Mucosa of rectum (tissue), 2 donors: ENCODE measurements around the gene TALDO1.
A peak's percentile ranks its signal among the peaks of the same experiment; 100 is the strongest.

ENCODE experiments used
- H3K27ac ChIP-seq, 2 donors: one replicate each; pipeline ENCODE4 v1.7.0; 2013; ENCODE audit warnings: inconsistent platforms in 2 of 2, low read depth in 2 of 2, low read length in 2 of 2
- H3K27me3 ChIP-seq, 2 donors: one replicate each; pipeline ENCODE4 v1.7.0; 2013; ENCODE audit warnings: low read length in 2 of 2; ENCODE audit not compliant: control insufficient read depth in 2 of 2, insufficient read depth in 2 of 2
- H3K36me3 ChIP-seq, 2 donors: one replicate each; pipeline ENCODE4 v1.7.0; 2013; ENCODE audit warnings: low read length in 2 of 2; ENCODE audit not compliant: control insufficient read depth in 2 of 2, insufficient read depth in 2 of 2
- H3K4me1 ChIP-seq, 2 donors: one replicate each; pipeline ENCODE4 v1.7.0; 2013; ENCODE audit warnings: low read length in 2 of 2, mild to moderate bottlenecking in 1 of 2; ENCODE audit not compliant: control insufficient read depth in 2 of 2, insufficient read depth in 2 of 2
- H3K4me3 ChIP-seq, 2 donors: one replicate each; pipeline ENCODE4 v1.7.0; 2013; ENCODE audit warnings: low read length in 2 of 2
- H3K9ac ChIP-seq, 2 donors: one replicate each; pipeline ENCODE4 v1.7.0; 2013; ENCODE audit warnings: low read length in 2 of 2, low read depth in 1 of 2, mild to moderate bottlenecking in 1 of 2
- H3K9me3 ChIP-seq, 2 donors: one replicate each; pipeline ENCODE4 v1.7.0; 2013; ENCODE audit warnings: low read length in 2 of 2; ENCODE audit not compliant: control insufficient read depth in 2 of 2
- donor health status: healthy.
- donor health status: Normal muscosa, but diverticular disease.

The TALDO1 gene

DNA sequence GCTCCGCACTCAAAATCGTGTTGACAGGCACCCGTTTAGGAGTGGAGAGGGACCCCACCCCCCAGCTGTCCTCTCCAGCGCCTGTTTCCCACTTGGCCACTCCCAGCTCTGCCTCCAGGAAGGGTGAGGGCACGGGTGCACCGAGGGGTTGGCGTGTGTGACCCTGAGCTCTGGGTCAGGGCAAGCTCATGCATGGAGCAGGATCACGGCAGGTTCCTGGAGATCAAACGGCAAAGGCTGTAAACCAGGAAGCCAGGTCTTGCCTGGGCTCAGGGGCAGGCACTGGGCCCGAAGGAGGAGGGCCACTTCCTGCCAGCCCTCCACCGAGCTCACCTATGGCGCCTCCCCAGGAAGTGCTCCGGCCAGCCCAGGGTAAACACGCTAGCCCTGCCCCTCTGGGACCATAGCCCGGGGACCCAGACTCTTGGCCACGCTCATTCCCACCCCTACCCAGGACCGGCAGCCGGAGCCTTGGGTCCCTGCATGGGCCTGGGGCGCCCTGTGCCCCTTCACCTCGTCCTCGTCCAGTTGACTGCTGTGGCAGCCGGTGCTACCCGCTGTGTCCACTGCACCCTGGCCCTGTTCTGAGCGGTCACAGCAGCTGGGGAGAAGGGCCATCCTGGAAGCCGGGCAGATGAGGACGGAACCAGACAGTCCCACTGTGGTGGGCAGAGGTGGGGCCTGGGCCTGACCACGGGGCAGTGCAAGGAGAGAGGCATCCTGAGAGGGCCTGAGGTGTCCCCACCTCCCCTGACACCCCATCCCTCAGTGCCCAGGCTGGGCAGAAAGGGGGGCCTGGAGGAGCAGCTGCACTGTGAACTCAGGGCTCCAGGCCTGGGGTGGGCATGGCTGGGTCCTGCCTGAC, 42.3 kb upstream of the TALDO1 start:
- H3K27ac ChIP-seq: peak overlapping the region; percentile 95 to 99
- peak overlapping the region; percentile 84 to 93 for H3K9ac ChIP-seq

DNA sequence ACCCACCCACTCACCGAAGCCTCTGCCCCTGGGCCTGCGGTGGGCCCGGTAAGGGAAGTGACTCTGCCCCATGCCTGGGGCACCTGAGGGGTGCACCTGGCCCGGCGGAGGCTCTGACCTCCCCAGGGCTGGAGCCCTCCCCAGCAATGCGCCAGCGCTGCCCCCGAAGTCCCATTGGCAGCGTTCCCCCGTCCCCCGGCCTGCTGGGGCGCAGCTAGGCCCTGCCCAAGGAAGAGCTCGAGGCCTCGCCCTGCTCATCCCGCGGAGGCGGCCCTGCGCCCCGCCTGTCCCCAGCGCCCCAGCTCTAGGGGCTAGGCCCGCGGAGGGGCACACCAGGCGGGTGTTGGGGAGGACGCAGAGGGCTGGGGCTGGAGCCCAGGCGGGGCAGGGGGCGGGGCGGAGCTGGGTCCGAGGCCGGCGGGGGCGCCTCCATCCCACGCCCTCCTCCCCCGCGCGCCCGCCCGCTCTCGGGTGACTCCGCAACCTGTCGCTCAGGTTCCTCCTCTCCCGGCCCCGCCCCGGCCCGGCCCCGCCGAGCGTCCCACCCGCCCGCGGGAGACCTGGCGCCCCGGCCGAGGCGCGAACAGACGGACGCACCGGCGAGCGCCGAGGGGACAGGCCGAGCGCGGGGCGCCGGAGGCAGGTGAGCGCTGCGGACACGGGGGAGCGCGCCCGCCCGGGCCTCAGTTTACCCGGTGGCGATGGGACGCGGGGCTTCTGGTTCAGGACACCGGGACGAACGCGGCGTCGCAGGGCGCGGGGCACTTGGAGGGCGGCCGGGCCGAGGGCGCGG, 41.4 kb upstream of the TALDO1 start, which contains the start of gene EPS8L2:
TSS of gene EPS8L2 (plus strand) at position 586 of the 793 bp plus-strand sequence. CDS start 3,177 bp downstream, outside the sequence.
- H3K27ac ChIP-seq: peak within 1 kb of the TSS; percentile 95 to 99
- H3K36me3 ChIP-seq: peaks cover 0 to 6% of the 10 kb centered on the region in 2 donors
- peak within 1 kb of the TSS; percentile 79 to 84 for H3K4me3 ChIP-seq
- H3K9ac ChIP-seq: peak within 1 kb of the TSS; percentile 84 to 97
- H3K27me3 ChIP-seq: peaks cover 0 to 5% of the 10 kb centered on the region in 2 donors
- peaks cover 58 to 73% of the 10 kb centered on the region in 2 donors for H3K4me1 ChIP-seq
- H3K9me3 ChIP-seq: no peaks in the 10 kb centered on the region

More for the DNA sequence above, 42.3 kb upstream of the TALDO1 start:
- peaks cover 0 to 11% of the 10 kb centered on the region in 2 donors for H3K36me3 ChIP-seq
- H3K9me3 ChIP-seq: no peaks in the 10 kb centered on the region
- peak overlapping the region; percentile 65 to 69 for H3K4me3 ChIP-seq
- peaks cover 0 to 4% of the 10 kb centered on the region in 2 donors for H3K27me3 ChIP-seq
- H3K4me1 ChIP-seq: peaks cover 52 to 64% of the 10 kb centered on the region in 2 donors

DNA sequence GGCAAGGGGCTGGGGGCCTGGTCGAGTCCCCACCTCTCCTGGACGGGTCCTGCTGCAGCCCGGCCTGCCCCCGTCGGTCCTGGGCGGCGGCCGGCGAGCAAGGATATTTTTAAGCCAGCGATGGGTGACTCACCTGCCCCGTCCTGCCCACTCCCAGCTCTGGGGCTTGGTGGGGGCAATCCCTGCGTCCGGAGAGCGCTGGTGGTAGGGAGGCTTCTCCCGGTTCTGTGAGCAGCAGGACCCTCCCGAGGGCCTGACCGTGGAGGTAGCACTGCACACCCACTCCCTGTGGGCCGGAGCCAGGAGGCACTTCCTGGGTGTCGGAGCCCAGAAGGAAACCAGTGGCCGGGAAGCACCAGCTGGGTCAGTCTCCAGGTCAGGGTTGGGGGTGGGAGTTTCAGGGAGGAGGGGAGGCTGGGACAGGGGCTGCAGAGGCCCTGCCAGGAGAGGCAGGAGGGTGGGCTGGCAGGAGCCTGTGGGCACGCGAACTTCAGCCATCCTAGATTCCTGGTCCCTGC, 40.8 kb upstream of the TALDO1 start:
- peak overlapping the region; percentile 95 to 99 for H3K27ac ChIP-seq
- H3K4me1 ChIP-seq: peaks cover 60 to 79% of the 10 kb centered on the region in 2 donors
- H3K27me3 ChIP-seq: peaks cover 0 to 5% of the 10 kb centered on the region in 2 donors
- peaks cover 0 to 4% of the 10 kb centered on the region in 2 donors for H3K36me3 ChIP-seq
- no peaks in the 10 kb centered on the region for H3K9me3 ChIP-seq
- peak overlapping the region; percentile 79 to 84 for H3K4me3 ChIP-seq
- peak overlapping the region; percentile 83 to 97 for H3K9ac ChIP-seq

DNA sequence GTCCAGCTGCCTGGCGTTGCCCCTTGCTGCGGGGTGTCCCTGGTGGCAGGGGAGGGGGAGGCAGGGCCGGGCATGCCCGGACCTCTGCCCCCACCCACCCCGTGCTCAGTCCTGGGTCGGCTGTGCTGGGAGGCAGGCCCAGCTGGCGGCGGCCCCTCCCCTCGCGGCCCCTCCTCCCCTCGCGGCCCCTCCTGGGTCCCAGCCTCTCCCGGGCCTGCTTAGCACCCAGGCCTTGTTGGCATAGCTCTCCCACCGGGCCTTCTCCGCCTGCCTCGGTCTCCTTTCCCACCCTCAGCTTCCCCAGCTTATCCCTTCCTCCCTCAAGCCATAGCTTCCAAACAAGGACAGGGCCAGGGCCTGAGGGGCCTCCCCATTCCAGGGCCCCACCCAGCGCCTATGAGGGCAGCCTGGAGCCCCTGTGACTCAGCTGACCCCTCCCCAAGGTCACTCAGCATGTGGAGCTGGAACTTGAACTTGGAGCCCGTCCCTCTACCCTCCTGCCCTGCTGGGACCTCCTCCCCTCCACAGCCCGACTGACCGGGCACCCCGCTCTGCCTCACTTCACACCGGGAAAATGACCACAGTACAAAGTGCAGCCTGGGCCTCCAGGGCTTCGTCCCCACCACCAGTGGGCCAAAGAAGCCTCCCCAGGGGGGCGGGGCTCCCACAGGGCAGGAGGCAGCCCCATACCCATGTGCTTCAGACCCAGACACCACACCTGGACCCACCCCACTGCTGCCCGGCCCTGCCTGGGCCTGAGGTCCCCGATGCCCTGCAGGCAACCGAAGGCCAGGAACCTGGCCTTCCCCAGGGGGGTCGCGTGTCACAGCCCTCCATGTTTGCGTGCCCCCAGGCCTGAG, 40.1 kb upstream of the TALDO1 start:
- H3K4me1 ChIP-seq: peaks cover 59 to 79% of the 10 kb centered on the region in 2 donors
- H3K27ac ChIP-seq: peak overlapping the region; percentile 95 to 99
- peaks cover 0 to 5% of the 10 kb centered on the region in 2 donors for H3K27me3 ChIP-seq
- no peaks in the 10 kb centered on the region for H3K36me3 ChIP-seq
- H3K9ac ChIP-seq: peak overlapping the region; percentile 83 to 97
- H3K9me3 ChIP-seq: no peaks in the 10 kb centered on the region
- peak overlapping the region; percentile 79 to 84 for H3K4me3 ChIP-seq

DNA sequence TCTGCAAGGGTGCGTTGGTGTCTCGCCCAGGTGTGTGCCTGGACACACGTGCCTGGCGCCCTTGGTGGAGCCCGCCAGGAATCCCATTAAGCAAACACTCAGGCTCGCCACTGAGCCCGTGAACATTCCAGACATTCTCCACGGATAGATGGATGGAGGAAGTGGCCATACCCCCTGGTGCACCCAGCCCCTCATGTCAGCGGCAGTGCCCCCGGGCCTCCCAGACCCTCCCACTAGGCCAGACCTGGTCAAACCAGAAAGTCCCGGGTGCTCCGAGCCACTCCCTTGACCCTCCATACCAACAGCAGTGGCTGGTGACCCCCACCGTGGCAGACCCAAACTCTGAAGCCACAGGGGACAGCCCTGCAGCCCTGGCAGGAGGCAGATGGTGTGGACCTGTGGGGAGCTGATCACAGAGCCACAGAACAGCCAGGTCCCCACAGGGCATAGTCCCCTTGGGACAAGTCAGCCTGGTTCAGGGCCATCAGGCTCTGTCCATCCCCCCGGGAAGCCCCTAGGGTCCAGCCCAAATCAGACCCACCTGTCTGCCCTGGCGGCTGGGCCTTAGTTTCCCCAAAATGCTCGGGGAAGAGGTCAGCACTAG, 39.3 kb upstream of the TALDO1 start:
- H3K9me3 ChIP-seq: no peaks in the 10 kb centered on the region
- H3K4me1 ChIP-seq: peaks cover 56 to 80% of the 10 kb centered on the region in 2 donors
- H3K27me3 ChIP-seq: peaks cover 0 to 5% of the 10 kb centered on the region in 2 donors
- no peaks in the 10 kb centered on the region for H3K36me3 ChIP-seq
- H3K9ac ChIP-seq: peak overlapping the region in 1 of 2 donors; percentile 97
- H3K27ac ChIP-seq: peak overlapping the region; percentile 95 to 99
- H3K4me3 ChIP-seq: peak overlapping the region; percentile 79 to 84

DNA sequence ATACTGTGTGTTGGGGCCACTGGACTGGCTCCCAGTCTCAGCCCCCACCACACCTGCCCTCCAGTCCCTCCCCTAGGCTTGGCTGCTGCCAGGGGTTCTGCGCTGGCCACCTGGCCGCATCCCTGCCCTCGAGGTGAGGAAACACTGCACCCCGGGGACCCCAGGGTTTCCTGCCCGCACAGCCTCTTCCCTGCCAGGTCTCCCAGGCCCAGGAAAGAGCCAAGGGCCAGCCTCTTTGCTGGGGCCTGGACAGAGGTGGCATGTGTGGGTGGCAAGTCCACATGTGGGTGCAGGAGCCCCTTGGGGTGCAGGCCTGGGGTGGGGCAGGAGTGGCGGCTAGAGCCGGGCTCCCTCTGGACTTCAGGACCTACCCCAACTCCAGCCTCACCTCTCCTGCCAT, 38.8 kb upstream of the TALDO1 start:
- H3K4me1 ChIP-seq: peaks cover 54 to 79% of the 10 kb centered on the region in 2 donors
- H3K27ac ChIP-seq: no peak overlapping the region

DNA sequence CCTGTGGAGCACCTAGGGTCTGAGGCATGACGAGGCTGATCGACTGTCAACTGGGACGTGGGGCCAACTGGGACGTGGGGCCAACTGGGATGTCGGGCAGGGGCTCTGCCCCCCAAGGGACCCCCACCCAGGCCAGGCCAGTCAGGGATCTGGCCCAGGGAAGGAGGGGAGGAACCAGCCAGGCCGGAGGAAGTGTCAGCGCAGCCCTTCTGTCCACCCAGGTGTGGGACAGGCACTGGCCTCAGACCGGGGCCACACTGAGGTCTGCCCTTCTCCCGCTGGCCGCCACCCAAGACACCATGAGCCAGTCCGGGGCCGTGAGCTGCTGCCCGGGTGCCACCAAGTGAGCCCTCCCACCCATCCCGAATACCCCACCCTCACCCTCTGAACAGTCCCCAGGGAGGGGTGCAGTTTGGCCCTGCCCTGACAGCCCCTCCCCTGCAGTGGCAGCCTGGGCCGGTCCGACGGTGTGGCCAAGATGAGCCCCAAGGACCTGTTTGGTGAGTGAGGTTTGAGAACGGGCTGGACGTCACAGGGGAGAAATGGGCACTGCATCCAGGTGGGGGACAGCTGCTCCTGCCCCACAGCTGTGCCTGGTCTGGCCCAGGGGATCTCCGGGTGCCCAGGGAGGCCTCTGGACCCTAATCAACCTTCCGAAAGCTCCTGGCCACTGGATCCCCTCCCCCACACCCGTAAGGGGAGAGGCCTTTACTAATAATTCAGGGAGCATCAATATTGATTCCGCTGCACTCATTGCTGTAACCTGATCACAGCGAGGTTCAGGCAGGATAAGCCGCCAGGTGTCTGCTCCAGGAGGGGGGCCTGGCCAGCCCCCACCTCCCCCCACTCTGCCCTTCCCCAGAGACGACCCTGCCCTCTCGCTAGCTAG, 37.9 kb upstream of the TALDO1 start:
- Histone ChIP-seq H3K4me1 (peaks cover 46 to 71% of the 10 kb centered on the region in 2 donors), H3K27ac (peak overlapping the region; percentile 5 to 70), H3K9ac (peak overlapping the region in 1 of 2 donors; percentile 41), H3K36me3 (no peaks in the 10 kb centered on the region), H3K4me3 (peak overlapping the region in 1 of 2 donors; percentile 17), H3K27me3 (peaks cover 0 to 5% of the 10 kb centered on the region in 2 donors), H3K9me3 (no peaks in the 10 kb centered on the region)

More for the DNA sequence above, 38.8 kb upstream of the TALDO1 start:
- H3K9ac ChIP-seq: peak overlapping the region in 1 of 2 donors; percentile 5
- no peak overlapping the region for H3K4me3 ChIP-seq
- no peaks in the 10 kb centered on the region for H3K9me3 ChIP-seq
- H3K36me3 ChIP-seq: no peaks in the 10 kb centered on the region
- H3K27me3 ChIP-seq: peaks cover 0 to 5% of the 10 kb centered on the region in 2 donors

DNA sequence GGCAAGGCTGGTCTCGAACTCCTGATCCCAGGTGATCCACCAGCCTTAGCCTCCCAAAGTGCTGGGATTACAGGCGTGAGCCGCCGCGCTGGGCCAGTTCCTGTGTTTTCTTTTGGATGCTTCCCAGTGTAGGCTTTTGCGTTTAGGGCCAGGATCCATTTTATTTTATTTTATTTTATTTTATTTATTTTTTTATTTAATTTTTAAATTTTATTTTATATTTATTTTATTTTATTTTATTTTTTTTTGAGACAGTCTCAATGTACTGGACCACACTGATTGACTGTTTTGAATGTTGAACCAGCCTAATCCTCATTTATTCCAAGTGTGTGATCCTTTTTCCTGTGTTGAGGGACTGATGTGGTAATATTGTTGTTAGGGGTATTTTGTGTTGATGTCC, 32.8 kb upstream of the TALDO1 start:
- H3K9me3 ChIP-seq: no peaks in the 10 kb centered on the region
- H3K9ac ChIP-seq: no peak overlapping the region
- peaks cover 3 to 5% of the 10 kb centered on the region in 2 donors for H3K36me3 ChIP-seq
- H3K27ac ChIP-seq: no peak overlapping the region
- peaks cover 21 to 31% of the 10 kb centered on the region in 2 donors for H3K4me1 ChIP-seq
- H3K4me3 ChIP-seq: no peak overlapping the region
- H3K27me3 ChIP-seq: peaks cover 0 to 2% of the 10 kb centered on the region in 2 donors
